Stimulated activated CD8-positive, alpha-beta memory T cell treated with anti-CD3 and anti-CD28 coated beads, Interleukin-7, amount 100 ng/mL, for 48 hours (primary cell): ENCODE data around the gene NME1.
"Not testable (repeated sequence)": the region's sequence is repeated elsewhere in the genome, so short reads cannot be mapped to it uniquely, and the experiment has no call there.

Experiments
- DNase-seq, 2 donors: peaks; one replicate each; pipeline ENCODE4 v3.0.0-alpha.2; 2020; ENCODE audit warnings: low read depth in 1 of 2; ENCODE audit errors: extremely low read depth in 1 of 2

The NME1 gene

DNA sequence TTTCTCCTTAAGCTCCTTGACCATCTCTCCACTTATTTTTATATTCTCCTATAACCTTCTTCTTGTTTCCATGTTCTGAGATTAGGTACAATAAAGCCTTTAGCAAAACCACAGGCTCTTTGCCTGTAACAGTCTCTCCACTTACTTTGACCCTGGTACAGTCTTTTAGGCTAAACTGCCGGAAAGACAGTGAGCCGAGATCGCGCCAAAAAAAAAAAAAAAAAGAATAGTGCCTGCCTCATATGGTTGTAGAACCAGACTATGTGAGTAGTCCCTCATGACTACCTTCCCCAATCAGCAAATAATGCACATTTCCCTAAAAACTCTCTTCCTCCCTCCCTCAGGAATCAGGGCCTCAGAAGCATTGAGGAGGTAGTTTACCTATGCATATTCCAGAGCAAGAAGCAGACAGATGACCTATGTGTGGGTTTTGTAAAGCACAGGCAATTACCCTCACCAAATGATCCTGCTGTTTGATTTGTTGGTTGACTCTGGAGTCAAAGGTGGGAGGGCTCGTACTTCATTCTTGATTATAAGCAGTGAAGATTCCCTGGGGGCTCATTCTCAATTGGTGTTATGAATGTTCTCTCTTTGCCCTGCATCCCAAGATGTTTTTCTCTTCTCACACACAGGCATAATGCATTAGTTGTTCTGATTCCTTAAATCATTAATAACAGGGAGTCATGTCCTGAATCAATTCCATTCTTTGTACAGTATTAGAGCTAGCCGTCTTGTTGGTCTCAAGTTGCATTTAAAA lies 8.9 kb upstream of the NME1 start:
- DNase-seq: no peak

DNA sequence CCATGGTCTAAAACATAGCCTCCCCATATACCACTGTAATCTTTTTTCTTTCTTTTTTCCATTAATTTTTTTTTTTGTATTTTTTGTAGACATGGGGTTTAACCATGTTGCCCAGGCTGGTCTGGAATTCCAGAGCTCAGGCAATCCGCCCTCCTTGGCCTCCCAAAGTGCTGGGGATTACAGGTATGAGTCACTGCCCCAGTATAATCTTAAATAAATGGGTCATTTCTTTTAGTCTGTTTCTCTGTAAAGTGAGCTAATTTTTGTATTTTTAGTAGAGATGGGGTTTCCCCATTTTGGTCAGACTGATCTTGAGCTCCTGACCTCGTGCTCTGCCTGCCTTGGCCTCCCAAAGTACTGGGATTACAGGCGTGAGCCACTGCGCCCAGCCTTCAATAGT lies 5.7 kb upstream of the NME1 start:
- no peak for DNase-seq

GRCh38 chr17:51149163-51149562 lies 4.2 kb upstream of the NME1 start:
- DNase-seq: no peak

GRCh38 chr17:51150932-51151331 lies 2.4 kb upstream of the NME1 start:
- DNase-seq: no peak

DNA sequence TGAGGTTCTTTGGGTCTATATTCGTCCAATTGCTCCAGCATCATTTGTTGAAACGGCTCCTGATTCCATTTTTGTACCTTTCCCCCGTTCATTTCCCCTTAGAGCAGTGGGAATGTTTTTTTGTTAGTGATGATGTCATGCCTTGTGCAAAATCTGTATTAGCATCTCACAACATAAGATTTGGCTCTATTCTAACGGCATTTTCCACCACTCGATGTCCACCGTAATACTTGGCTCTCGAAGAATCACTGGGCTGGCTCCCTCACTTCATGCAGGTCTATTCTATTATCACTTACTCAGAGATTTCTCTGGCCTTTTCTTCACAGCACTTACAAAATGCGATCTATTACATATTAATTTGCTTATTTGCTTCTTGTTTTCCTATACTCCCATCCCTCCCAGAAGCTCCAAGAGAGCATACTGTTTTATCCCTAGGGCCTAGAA lies 571 bp upstream of the NME1 start:
- no peak for DNase-seq

- no peak for DNase-seq
These were observed 817 bp downstream of the NME1 start for GRCh38 chr17:51154176-51154575.

GRCh38 chr17:51155416-51155815 lies 2.1 kb downstream of the NME1 start:
- no peak for DNase-seq

GRCh38 chr17:51159604-51160003 lies 6.2 kb downstream of the NME1 start:
- no peak for DNase-seq

DNA sequence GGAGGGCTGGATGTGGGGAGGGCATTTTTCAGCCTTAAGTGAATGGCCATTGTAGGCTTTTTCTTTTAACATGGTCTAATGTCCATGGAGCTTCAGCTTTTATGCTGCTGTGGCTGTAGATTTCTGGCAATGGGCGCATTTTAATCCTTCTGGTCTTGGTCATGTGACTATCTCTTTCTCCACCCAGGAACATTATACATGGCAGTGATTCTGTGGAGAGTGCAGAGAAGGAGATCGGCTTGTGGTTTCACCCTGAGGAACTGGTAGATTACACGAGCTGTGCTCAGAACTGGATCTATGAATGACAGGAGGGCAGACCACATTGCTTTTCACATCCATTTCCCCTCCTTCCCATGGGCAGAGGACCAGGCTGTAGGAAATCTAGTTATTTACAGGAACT lies 8.2 kb downstream of the NME1 start:
- DNase-seq: no peak

DNA sequence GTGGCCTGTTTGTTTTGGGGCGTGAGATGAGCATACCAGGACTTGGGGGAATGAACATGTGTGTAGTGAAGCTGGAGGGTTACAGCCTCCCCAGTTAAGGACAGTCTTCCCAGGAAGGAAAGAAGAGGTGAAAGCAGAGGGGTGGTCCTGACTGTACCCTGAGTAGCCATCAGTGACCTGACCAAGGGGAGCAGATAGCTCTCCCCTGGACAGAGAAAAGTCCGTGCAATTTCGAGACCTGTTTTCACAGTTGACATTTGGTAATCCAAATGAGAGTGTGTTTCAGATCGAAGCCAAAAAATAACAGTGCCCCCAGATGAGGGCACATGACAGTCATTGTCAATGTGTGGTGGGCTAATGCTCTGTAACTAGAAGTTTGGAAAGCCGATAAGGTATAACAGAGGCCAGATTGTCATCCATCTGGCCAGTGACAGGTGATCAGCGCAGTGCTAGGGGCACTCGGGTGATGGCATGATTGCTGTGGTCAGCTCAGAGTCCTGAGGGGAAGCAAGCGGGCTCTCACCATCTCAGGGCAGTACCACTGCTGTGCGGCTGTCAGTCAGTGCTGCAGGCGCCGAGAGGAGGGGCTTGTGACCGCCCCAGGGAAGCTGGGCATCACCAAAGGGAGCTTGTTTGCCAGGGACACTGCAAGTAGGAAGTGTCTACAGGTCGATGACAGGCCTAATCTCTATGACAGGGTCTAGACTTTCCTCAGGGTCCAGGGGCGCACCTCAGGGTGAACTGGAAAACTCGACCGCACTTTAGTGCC lies 11.7 kb downstream of the NME1 start:
- no peak for DNase-seq

- no peak for DNase-seq
These were observed 12.4 kb downstream of the NME1 start for GRCh38 chr17:51165680-51166197.

- DNase-seq: peak; percentile 65 to 76
These were observed 13.0 kb downstream of the NME1 start, which contains the start of gene NME2 for GRCh38 chr17:51166198-51166986. NME2 (plus strand) TSS chr17:51166411; CDS start chr17:51166831, 420 bp downstream.

- peak; percentile 45 to 46 for DNase-seq
These were observed 13.9 kb downstream of the NME1 start for GRCh38 chr17:51166987-51167931.

GRCh38 chr17:51169340-51169739 lies 16.0 kb downstream of the NME1 start:
- no peak for DNase-seq

GRCh38 chr17:51170736-51171135 lies 17.4 kb downstream of the NME1 start:
- DNase-seq: no peak

- not testable (repeated sequence) for DNase-seq
These were observed 18.7 kb downstream of the NME1 start for GRCh38 chr17:51172030-51172429.

- DNase-seq: no peak
These were observed 27.1 kb downstream of the NME1 start for GRCh38 chr17:51180486-51180885.

DNA sequence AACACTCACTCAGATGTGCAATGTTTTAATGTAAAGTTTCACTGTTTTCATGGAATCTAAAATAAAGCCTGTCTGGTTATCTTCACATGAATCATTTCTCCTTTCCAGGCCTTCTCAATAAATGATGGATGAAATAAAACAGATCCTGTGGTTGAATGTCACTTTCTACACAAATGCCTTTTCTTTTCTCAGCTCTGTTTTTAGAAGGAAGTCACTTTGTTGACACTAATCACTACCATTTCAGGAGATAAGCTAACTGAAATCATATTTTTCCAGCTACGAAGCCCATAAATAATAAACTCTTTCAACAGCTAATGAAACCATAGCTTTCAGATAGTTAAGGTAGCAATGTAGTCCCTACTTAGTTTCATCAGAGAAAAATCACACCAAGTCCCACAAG lies 30.8 kb downstream of the NME1 start:
- DNase-seq: no peak

DNA sequence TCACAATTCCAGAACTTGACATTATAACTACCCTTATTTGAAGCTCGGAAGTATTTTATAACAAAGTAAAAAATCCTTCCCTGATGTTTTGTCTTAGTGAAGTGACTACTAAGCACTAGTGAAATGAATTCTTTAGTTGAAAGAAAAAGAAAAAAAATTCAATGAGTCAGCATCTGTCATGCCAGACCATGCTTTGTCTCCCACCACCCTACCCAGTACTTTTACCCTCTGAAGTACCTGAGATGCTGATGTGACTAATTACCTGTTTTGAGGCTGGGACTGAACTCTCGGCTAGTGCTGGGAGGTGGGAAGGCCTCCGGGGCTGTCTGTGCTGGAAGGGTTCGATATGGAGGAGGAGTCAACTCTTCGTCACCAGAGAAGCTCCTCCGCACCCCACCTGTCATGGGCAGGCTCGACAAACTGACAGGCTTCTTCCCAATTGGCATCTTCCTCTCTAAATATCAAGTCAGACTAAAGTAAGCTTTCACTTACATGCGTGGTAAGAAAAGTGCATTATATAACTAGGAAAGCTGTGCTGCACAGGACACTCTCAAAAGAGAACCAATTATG lies 32.5 kb downstream of the NME1 start:
- no peak for DNase-seq
